NCI-H345 treated with DMSO at 0.1 percent for 48 hours (cell line): Measurements from ENCODE around the gene PTPRR.
A peak's percentile ranks its signal among the peaks of the same experiment; 100 is the strongest.

Experiments
- DNase-seq: peaks from one replicate; lab custom pipeline; 2025; ENCODE audit not compliant: unreplicated experiment; lab: John Stamatoyannopoulos, UW

Gene PTPRR

GRCh38 chr12:70806043-70806442 is 114.5 kb downstream of the PTPRR start:
- no peak for DNase-seq

- DNase-seq, result no peak
Observed at GRCh38 chr12:70798016-70798783, 122.3 kb downstream of the PTPRR start.

GRCh38 chr12:70796989-70797388 is 123.5 kb downstream of the PTPRR start:
- no peak for DNase-seq

- no peak for DNase-seq
Observed at GRCh38 chr12:70795608-70796007, 124.9 kb downstream of the PTPRR start.

- DNase-seq, result no peak
Observed at GRCh38 chr12:70794131-70794530, 126.4 kb downstream of the PTPRR start.

- no peak for DNase-seq
Observed at GRCh38 chr12:70788774-70789173, 131.8 kb downstream of the PTPRR start.

GRCh38 chr12:70787612-70788011 is 132.9 kb downstream of the PTPRR start:
- no peak for DNase-seq

DNA sequence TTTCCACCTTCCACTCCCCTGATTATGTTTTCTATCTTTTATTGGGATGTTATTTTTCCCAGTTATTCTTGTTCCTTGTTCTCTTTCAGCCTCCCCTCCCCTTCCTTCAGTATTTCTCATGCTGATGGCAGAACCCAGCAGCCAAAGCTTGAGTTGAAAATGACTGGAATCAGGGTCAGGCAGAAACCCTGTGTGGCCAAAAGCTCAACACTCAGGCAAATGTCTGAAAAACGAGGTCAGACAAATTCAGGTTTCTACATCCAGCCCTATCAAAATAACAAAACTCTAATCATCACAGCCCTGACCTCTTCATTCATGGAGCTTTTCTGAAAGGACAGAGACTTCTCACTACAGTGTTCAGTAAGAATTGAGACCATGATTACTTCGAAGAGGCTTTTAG is 134.6 kb downstream of the PTPRR start:
- DNase-seq, result no peak

GRCh38 chr12:70784042-70784668 is 136.4 kb downstream of the PTPRR start:
- DNase-seq, result no peak

DNA sequence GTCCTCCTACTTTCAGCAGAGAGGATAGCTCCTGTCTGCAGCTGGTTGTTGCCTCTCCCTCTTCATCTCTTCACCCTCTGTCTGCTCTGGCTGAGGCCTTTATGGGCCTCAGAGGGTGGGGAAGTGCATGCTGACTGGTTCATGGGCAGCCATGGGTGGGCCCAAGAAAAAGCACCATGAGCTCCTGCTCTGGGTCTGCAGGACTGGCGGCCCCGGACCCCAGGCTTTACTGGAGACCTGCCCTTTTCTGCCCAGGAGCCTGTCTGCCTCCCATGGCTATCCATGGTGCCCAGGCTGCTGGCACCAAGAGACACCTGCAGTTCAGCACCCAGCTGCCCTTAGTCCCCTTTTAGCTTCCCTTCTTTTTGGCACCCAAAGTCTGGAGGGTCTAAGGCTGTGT is 137.1 kb downstream of the PTPRR start:
- no peak for DNase-seq

- DNase-seq, result no peak
Observed at GRCh38 chr12:70779250-70779649, 141.3 kb downstream of the PTPRR start.

- peak; percentile 8 for DNase-seq
Observed at GRCh38 chr12:70774055-70774454, 146.5 kb downstream of the PTPRR start.

- DNase-seq, result no peak
Observed at GRCh38 chr12:70772836-70773235, 147.7 kb downstream of the PTPRR start.

- no peak for DNase-seq
Observed at GRCh38 chr12:70771581-70771980, 149.0 kb downstream of the PTPRR start.

DNA sequence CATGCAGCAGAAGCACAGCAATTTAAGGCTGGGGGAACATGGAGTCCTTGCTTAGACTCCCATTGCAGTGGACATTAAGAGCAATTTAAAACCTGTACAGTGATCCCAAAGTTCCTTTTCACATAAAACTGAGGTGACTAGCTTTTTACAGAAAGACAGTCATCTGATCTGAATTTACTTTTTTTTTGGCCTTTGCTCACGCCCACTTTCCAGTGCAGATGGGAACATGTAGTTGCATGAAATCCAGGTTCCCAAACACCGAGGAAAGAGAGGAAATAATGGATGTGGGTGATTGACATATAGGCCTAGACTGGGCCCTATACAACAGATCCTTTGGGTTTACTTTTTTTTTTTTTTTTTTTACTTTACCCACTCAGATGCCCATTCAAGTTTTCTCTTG is 156.9 kb downstream of the PTPRR start:
- no peak for DNase-seq

DNA sequence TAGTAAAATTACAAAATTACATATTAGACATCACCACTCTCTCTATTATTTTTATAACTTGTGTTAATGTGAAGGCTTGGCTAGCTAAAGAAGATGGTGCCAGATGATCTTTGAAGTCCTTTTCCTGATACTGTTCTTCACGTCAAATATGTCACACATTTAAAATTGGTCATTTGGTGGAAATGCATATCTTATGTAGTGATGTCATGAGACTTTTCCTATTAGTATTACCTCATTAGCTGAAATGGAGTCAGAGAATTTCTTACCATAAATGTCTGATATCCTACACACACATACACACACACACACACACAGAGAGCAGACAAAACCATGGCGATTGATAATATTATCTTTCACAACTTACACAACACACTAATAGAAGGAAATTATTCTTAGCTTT is 158.5 kb downstream of the PTPRR start:
- no peak for DNase-seq

DNA sequence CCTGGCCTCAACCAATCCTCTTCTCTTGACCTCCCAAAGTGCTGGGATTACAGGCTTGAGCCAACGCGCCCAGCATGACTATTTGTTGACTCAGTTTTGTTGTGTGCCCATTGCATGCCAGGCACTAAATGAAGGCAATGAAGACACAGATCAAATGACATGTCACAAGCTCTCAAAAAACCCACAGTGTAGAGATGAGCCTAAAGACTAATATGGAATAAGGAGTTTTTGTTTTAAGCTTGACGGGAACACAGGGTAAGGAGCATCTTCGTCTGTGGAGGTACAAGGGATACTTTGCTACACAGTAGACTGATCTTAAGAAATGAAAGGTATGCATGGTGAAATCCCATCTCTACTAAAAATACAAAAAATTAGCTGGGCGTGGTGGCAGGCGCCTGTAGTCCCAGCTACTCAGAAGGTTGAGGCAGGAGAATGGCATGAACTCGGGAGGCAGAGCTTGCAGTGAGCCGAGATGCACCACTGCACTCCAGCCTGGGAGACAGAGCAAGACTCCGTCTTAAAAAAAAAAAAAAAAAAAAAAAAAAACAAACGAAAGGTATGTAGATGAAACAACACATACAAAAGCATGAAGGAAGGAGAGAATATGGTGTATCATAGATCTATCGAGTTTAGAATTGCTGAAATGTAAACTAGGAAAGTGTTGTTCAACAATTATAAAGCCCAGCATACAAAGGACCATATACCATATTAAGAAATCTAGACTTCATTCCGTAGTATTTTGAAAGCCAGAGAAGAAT is 161.2 kb downstream of the PTPRR start:
- DNase-seq, result no peak

DNA sequence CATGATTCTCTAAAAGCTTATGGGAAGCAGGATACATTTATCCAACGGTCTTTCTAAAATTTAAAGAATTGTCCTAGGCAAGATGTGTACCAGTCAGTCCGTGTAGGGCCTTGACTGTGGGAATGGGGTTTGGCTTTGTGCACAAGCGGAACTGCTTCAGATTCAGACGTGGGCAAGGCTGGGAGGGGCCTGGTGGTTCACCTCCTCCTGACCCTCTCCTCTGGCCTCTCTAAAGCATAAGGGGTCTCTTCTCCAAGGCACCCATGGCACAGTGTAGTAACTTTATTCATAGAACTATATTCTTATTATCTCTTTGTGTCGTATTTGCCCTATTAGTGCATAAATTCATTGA is 162.1 kb downstream of the PTPRR start:
- DNase-seq, result no peak

GRCh38 chr12:70757830-70758493 is 162.6 kb downstream of the PTPRR start:
- no peak for DNase-seq

DNA sequence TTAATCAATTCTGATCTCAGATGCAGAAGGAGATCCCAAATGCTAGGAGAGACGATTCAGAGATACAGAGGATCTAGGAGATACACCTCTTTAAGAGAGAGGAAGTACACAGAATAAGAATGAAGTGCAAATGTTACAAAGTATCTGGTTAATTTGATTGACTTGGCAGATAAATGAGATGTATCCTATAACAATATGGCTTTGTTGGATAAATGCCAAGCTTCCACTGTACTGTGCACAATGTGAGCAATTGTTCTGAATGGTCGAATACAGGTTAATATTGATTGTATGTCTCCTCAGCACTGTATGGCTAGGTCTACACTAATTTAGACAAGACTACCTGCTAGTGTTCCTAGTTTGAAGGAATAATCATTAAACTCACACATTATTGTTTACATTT is 163.7 kb downstream of the PTPRR start:
- DNase-seq, result peak; percentile 82

DNA sequence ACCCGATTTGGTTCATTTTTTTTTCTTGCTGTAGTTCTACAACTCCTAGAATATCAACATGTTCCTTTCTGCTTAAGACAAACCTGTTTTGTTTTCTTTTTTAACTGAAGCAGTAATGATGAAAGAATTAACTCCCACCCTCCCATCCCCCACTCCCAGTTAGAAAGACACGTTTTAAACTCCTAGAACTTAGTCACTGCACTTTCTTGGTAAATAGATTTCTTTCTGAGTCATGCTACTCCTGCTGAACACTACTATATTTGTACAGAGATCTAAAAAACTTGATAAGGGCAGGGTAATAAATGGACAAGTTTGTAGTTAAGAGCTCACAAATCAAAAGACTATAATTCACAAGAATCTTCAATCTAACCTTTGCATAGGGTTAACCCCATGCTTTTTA is 164.4 kb downstream of the PTPRR start:
- no peak for DNase-seq

GRCh38 chr12:70754330-70754741 is 166.2 kb downstream of the PTPRR start:
- DNase-seq, result no peak
